ENCODE measurements around the gene ITPKB. TPM values are rescaled to one million over a fixed set of nuclear protein-coding genes. Genes with fewer than 3 reads are reported as not detected.
"Not testable (repeated sequence)": the region's sequence is repeated elsewhere in the genome, so short reads cannot be mapped to it uniquely, and the experiment has no call there.

Gene ITPKB
- total RNA-seq, 1 experiment from 2014 or later = 17.7 TPM

DNA sequence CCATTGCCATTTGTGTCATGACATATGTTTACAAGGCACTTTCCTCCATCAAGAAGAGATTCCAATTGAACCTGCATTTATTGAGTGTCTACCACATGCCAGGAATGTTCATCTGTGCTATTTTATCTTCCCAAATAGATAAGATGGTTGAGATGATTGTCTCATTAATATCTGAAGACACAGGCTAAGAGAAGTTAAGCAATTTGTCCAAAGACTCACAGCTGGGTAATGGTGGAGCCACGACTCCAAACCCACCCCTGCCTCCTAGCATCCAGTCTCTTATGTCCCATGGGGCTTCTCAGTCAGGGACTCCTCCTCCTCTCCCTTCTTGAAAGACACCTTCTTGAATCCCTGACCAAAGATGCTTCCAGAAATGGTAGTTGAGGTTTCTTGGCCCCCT is 122.4 kb downstream of the ITPKB start:
- CTCF ChIA-PET = no interaction called here
- no TSS peak for BruUV-seq (replicated peaks)
- no peak overlapping the region for H2AFZ ChIP-seq (ENCODE audit: low read length)
- no peak overlapping the region for H3K27ac ChIP-seq (ENCODE audit: low read length)
- H3K79me2 ChIP-seq (ENCODE audit: low read length) = no peaks in the 10 kb centered on the region
- POLR2A ChIA-PET (ENCODE audit: unreplicated experiment) = no interaction called here
- peaks cover 7% of the 10 kb centered on the region; the same call in 1 of the 2 replicates for H3K27me3 ChIP-seq (ENCODE audit: low read length)
- H4K20me1 ChIP-seq (ENCODE audit: low read length) = no peaks in the 10 kb centered on the region
- peaks cover 8% of the 10 kb centered on the region for H3K9me3 ChIP-seq (ENCODE audit: low read length)
- H3K4me3 ChIP-seq (ENCODE audit: low read length) = no peak overlapping the region
- no peak for ATAC-seq
- H3F3A ChIP-seq (ENCODE audit: low read length, unreplicated experiment) = no peaks in the 10 kb centered on the region
- H3K4me2 ChIP-seq (ENCODE audit: low read length) = no peak overlapping the region
- no peaks in the 10 kb centered on the region for H3K9me2 ChIP-seq (replicated peaks; ENCODE audit: low read length)
- intact Hi-C loops (cut with micrococcal nuclease) = no loop called here
- no peak for DNase-seq
- no peaks in the 10 kb centered on the region for H3K4me1 ChIP-seq (ENCODE audit: insufficient read depth, low read length)
- no peak overlapping the region for H3K9ac ChIP-seq (ENCODE audit: low read length)
- TF ChIP-seq EZH2 (IDR thresholded peaks at IDR 0.05; ENCODE audit: low read length, unreplicated experiment) = no peak
- no peaks in the 10 kb centered on the region for H3K36me3 ChIP-seq (ENCODE audit: low read depth, low read length)

DNA sequence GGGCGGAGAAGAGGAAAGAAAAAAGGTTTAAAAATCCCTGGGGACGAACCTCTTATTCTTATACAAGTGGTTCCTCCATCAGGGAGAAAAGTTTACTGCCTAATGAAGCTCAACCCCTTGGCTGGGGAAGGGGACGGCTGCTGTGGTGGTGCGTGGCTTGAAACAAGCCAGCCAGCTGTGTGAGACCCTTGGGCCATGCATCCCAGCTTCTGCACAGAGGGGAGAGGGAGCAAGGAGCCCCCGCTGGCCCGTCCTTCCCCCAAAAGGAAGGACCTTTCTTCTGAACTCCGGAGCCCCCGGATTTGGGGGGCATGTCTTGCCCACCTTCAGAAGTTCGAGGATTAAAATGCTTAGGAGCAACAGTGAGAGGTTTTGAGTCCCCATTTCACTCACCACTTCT is 123.2 kb downstream of the ITPKB start:
- no peaks in the 10 kb centered on the region for H3K79me2 ChIP-seq (ENCODE audit: low read length)
- ATAC-seq = no peak
- BruUV-seq (replicated peaks) = no TSS peak
- CTCF ChIA-PET = no interaction called here
- H3K9me3 ChIP-seq (ENCODE audit: low read length) = 0 out of 2 replicates have a peak, but pooled peaks cover under 1% of the 10 kb centered on the region
- no peaks in the 10 kb centered on the region for H4K20me1 ChIP-seq (ENCODE audit: low read length)
- H3K4me1 ChIP-seq (ENCODE audit: insufficient read depth, low read length) = no peaks in the 10 kb centered on the region
- H3K4me2 ChIP-seq (ENCODE audit: low read length) = no peak overlapping the region
- H3K9me2 ChIP-seq (replicated peaks; ENCODE audit: low read length) = no peaks in the 10 kb centered on the region
- intact Hi-C loops (cut with micrococcal nuclease) = no loop called here
- H3K27ac ChIP-seq (ENCODE audit: low read length) = no peak overlapping the region
- POLR2A ChIA-PET (ENCODE audit: unreplicated experiment) = no interaction called here
- TF ChIP-seq EZH2 (IDR thresholded peaks at IDR 0.05; ENCODE audit: low read length, unreplicated experiment) (no peak), EZH2phosphoT487 (IDR thresholded peaks at IDR 0.05; ENCODE audit: borderline replicate concordance, low read length) (no peak)
- TF ChIP-seq, protein P1, sequence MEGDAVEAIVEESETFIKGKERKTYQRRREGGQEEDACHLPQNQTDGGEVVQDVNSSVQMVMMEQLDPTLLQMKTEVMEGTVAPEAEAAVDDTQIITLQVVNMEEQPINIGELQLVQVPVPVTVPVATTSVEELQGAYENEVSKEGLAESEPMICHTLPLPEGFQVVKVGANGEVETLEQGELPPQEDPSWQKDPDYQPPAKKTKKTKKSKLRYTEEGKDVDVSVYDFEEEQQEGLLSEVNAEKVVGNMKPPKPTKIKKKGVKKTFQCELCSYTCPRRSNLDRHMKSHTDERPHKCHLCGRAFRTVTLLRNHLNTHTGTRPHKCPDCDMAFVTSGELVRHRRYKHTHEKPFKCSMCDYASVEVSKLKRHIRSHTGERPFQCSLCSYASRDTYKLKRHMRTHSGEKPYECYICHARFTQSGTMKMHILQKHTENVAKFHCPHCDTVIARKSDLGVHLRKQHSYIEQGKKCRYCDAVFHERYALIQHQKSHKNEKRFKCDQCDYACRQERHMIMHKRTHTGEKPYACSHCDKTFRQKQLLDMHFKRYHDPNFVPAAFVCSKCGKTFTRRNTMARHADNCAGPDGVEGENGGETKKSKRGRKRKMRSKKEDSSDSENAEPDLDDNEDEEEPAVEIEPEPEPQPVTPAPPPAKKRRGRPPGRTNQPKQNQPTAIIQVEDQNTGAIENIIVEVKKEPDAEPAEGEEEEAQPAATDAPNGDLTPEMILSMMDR (conservative IDR thresholded peaks at IDR 0.05; ENCODE audit: low read depth, low read length) = no peak
- no peaks in the 10 kb centered on the region for H3F3A ChIP-seq (ENCODE audit: low read length, unreplicated experiment)
- H2AFZ ChIP-seq (ENCODE audit: low read length) = no peak overlapping the region
- DNase-seq = no peak
- peaks cover 7% of the 10 kb centered on the region; the same call in 1 of the 2 replicates for H3K27me3 ChIP-seq (ENCODE audit: low read length)
- H3K4me3 ChIP-seq (ENCODE audit: low read length) = no peak overlapping the region
- H3K9ac ChIP-seq (ENCODE audit: low read length) = no peak overlapping the region
- H3K36me3 ChIP-seq (ENCODE audit: low read depth, low read length) = no peaks in the 10 kb centered on the region

DNA sequence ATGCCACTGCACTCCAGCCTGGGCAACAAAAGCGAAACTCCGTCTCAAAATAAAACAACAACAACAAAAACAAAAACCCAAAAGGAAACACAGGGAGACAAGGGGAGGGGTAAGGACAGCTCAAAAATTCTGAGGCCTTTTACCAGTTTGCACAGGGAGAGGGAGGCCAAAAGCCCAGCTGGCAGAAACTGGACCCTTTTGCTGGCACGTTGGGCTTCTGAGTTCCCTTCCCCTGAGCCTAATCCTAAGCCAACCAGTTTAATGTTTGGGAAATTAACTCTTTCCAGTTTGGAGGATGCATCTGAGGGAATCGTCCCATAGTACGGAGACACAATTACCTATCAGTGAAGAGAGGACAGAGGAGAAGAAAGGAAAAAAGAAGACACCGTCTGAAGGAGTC is 127.1 kb downstream of the ITPKB start:
- H4K20me1 ChIP-seq (ENCODE audit: low read length); H3K9me3 ChIP-seq (ENCODE audit: low read length); H3K9me2 ChIP-seq (replicated peaks; ENCODE audit: low read length); CTCF ChIA-PET; H2AFZ ChIP-seq (ENCODE audit: low read length); H3K27ac ChIP-seq (ENCODE audit: low read length); H3F3A ChIP-seq (ENCODE audit: low read length, unreplicated experiment); POLR2A ChIA-PET (ENCODE audit: unreplicated experiment); BruUV-seq (replicated peaks); intact Hi-C loops (cut with micrococcal nuclease); H3K4me1 ChIP-seq (ENCODE audit: insufficient read depth, low read length); H3K36me3 ChIP-seq (ENCODE audit: low read depth, low read length); H3K4me3 ChIP-seq (ENCODE audit: low read length); H3K27me3 ChIP-seq (ENCODE audit: low read length); H3K79me2 ChIP-seq (ENCODE audit: low read length); H3K9ac ChIP-seq (ENCODE audit: low read length); H3K4me2 ChIP-seq (ENCODE audit: low read length); DNase-seq; ATAC-seq: not testable (repeated sequence)

DNA sequence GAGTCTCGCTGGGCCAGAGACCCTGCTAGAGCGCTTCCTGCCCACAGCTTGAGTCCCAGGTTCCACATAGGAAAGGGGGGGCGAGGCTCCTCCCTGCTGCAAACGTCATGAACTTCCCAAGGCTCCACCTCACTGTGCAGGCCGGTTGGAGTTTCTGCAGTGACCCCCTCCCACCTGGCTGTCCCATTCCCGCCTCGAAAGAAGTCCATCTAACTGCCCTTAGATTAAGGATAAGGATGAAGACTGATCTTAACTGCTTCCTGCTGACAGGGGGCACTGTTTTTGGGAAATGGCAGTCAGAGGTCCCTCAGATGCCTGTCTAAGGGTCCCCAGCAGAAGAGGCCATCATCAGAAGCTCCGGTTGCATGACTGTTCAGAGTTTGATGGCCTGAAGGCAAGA is 127.8 kb downstream of the ITPKB start:
- TF ChIP-seq, protein P1 (conservative IDR thresholded peaks at IDR 0.05; ENCODE audit: low read depth, low read length) = peak; percentile 34; the same call in 1 of the 2 replicates
- TF ChIP-seq EZH2 (IDR thresholded peaks at IDR 0.05; ENCODE audit: low read length, unreplicated experiment) (no peak), EZH2phosphoT487 (IDR thresholded peaks at IDR 0.05; ENCODE audit: borderline replicate concordance, low read length) (no peak)
- Histone ChIP-seq H3K4me1 (ENCODE audit: insufficient read depth, low read length) (no peaks in the 10 kb centered on the region), H3K79me2 (ENCODE audit: low read length) (no peaks in the 10 kb centered on the region), H3F3A (ENCODE audit: low read length, unreplicated experiment) (no peaks in the 10 kb centered on the region), H3K9me3 (ENCODE audit: low read length) (no peaks in the 10 kb centered on the region), H3K4me2 (ENCODE audit: low read length) (no peak overlapping the region), H3K36me3 (ENCODE audit: low read depth, low read length) (no peaks in the 10 kb centered on the region), H3K9me2 (replicated peaks; ENCODE audit: low read length) (no peaks in the 10 kb centered on the region), H3K27ac (ENCODE audit: low read length) (no peak overlapping the region), H3K9ac (ENCODE audit: low read length) (no peak overlapping the region), H2AFZ (ENCODE audit: low read length) (no peak overlapping the region), H4K20me1 (ENCODE audit: low read length) (no peaks in the 10 kb centered on the region), H3K27me3 (ENCODE audit: low read length) (no peaks in the 10 kb centered on the region; the same call in 1 of the 2 replicates), H3K4me3 (ENCODE audit: low read length) (no peak overlapping the region)
- ATAC-seq (no peak), DNase-seq (no peak)
- ChIA-PET POLR2A (ENCODE audit: unreplicated experiment) (no interaction called here), CTCF (no interaction called here)
- BruUV-seq (replicated peaks) = no TSS peak
- intact Hi-C loops (cut with micrococcal nuclease) = no loop called here

Data from PC-3 (cell line).